GM15510 (cell line): ENCODE data around the gene SNRPB.

Experiments used
- POLR2A ChIP-seq: IDR thresholded peaks from 3 replicates; pipeline ENCODE4 v1.6.1; 2011; ENCODE audit warnings: borderline replicate concordance; ENCODE audit not compliant: insufficient read length; ENCODE audit errors: extremely low read depth

SNRPB gene

GRCh38 chr20:2475850-2476741 lies 5.5 kb upstream of the SNRPB start:
- TF ChIP-seq POLR2A: no peak

- no peak for TF ChIP-seq POLR2A
These were observed 2.9 kb upstream of the SNRPB start for GRCh38 chr20:2473516-2473915.

DNA sequence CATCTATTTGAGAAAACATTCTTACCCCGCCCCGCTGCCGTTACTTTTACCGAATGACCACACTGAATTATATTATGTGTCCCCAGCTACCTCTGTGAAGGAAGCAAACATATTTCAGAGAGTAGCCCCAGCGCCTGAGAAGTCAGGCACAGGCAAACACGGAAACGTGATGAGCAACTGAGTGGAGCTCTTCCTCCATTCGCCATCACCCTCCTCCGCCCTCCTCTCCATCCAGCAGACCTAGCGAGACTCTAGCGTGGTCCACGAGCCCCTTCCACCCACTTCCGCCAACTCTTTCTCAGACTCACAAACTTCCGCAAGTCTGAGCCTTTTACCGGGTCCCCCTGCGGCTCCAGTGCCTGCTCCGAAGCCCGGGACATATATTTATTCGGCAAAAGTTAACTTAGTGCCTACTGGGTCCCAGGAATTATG lies 582 bp downstream of the SNRPB start:
- no peak for TF ChIP-seq POLR2A

- no peak for TF ChIP-seq POLR2A
These were observed 1.8 kb downstream of the SNRPB start for GRCh38 chr20:2468581-2469407.

- TF ChIP-seq POLR2A: no peak
These were observed 3.2 kb downstream of the SNRPB start for GRCh38 chr20:2467412-2467811.

- TF ChIP-seq POLR2A: no peak
These were observed 5.5 kb downstream of the SNRPB start for GRCh38 chr20:2465100-2465499.

GRCh38 chr20:2463616-2464365 lies 6.8 kb downstream of the SNRPB start:
- TF ChIP-seq POLR2A: no peak

DNA sequence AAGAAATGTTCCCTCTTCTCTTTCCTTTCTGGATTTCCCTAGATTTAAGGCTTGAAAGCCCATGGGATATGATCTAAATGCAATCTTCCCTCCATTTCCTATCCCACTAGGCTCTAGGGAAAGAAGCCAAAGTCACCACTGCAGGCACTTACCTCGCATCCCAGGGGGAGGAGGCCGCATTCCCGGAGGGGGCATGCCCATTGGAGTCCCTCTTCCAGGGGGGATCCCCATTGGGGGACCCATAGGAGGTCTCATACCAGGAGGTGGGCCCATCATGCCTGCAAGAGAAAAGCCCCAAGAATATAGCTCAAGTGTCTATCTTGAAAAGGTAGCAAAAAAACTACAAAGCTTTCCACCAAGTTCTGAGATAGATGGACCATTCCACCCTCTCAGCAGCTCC lies 8.1 kb downstream of the SNRPB start:
- TF ChIP-seq POLR2A: no peak

DNA sequence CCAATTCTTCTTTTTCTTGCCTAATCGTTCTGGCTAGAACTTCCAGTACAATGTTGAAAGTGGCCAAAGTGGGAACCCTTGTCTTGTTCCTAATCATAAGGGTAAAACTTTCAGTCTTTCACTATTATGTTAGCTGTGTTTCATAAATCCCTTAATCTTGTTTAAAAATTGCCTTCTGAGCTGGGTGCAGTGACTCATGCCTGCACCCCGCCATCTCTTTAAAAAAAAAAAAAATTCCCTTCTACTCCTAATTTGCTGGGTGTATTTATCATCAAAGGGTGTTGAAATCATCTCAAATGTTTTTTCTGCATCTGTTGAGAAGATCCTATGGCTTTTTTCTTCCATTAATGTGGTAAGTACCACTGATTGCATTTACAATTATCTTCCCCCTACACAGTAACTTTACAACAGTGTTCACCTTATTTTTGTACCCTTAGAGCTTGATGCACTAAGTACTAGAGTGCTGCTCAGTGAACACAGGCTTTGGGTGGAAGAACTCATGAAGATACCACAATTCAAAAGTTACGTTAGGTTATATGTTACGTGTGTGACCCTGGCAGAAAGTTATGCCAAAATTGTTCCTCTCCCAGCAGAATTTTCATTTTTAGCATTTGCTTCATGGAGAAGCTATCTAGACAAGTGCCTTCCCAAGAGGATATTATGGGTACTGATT lies 9.7 kb downstream of the SNRPB start:
- TF ChIP-seq POLR2A: no peak

DNA sequence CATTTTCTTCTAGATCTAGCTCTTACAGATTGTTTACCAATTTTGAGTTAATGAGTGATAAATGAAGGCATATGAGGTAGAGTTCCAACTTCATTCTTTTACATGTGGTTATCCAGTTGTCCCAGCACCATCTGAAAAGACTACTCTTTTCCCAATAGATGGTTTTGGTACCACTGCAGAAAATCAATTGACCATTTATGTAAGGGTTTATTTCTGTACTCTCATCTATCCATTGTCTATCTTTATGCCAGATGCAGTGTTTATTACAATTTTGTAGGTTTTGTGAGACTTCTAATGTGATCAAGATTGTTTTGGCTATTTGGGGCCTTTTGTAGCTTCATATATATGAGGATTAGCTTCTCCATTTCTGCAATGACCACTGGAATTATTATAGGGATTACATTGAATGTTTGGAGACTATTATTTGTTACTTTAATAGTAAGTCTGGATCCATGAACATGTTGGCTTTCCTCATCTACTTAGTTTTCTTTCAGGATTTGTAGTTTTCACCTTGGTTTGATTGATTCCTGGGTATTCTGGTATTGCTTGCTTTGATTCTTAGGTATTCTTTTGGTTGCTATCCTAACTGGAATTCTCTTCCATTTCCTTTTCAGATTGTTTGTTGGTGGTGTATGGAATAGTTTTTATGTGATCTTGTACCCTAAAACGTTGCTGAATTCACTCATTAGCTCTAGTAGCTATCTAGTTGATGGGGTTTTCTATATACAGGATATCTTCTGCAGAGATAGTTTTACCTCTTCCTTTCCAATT lies 10.4 kb downstream of the SNRPB start:
- no peak for TF ChIP-seq POLR2A

DNA sequence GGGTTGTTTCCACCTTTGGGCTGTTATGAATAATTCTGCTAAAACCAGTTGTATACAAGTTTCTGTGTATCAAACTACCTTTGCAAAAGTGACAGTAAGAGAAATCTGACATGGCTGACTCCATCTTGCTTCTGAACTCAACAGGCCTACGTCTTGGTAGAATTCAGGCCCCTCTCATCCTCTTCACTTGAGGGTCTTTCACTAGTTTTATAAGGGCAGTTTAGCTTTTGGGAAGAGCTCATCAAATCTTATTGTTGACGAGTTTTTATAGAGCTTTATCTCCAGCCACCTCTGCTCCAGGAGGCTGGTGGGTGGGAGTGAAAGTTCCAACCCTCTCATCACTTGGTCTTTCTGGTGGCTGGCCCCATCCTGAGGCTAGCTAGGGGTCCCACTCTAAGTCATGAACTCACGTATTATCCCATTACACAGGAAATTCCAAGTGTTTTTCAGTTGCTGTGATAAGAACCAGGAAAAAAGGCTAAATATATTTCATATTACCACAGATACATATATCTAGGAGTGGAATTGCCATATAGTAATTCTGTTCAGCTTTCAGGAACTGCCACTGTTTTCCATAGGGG lies 11.6 kb downstream of the SNRPB start:
- TF ChIP-seq POLR2A: no peak

GRCh38 chr20:2455771-2456497 lies 14.7 kb downstream of the SNRPB start:
- no peak for TF ChIP-seq POLR2A

DNA sequence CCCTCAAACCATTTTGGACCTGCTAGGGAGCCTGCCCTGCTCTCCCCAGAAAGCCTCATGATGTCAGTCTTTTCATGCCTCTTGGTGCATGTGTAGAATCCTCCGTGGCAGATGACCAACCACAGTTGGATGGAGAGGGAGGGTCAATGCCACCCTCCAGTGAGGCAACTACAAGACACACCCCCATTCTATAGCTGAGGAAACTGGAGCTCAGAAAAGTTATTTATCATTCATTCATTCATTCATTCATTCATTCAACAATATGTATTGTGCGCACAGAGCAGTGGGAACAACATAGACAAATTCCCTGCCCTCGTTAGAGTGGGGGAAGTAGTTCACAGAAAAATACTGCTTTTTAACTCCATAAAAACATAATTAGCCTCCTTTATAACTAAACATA lies 16.8 kb downstream of the SNRPB start:
- no peak for TF ChIP-seq POLR2A
